Keratinocyte (primary cell): Measurements from ENCODE around the gene BCAR3. TPM values are rescaled to one million over a fixed set of nuclear protein-coding genes. Genes with fewer than 3 reads are reported as not detected.
A peak's percentile ranks its signal among the peaks of the same experiment; 100 is the strongest.

Experiments
- DNase-seq: peaks from one replicate; pipeline ENCODE4 v3.0.0-alpha.2; 2011; ENCODE audit warnings: low read depth, missing footprints, low spot score
- FAIRE-seq: peaks from 2 replicates; lab custom pipeline; 2011; peaks lifted over from hg19 to GRCh38; lab: Jason Lieb, UNC
- H2AFZ ChIP-seq: 2 replicates; pipeline ENCODE4 v1.6.0; 2012; ENCODE audit warnings: low read length, control low read depth, inconsistent platforms; ENCODE audit not compliant: control insufficient read depth
- H3K27ac ChIP-seq: 2 replicates; pipeline ENCODE4 v1.5.1; 2011; ENCODE audit warnings: low read length; ENCODE audit not compliant: control insufficient read depth, insufficient read depth
- H3K27me3 ChIP-seq: 3 replicates; pipeline ENCODE4 v1.6.0; 2011; ENCODE audit warnings: low read length; ENCODE audit not compliant: control insufficient read depth, insufficient read depth; ENCODE audit errors: extremely low read depth
- H3K36me3 ChIP-seq, 2 experiments: 2 replicates in 1 of 2; 3 replicates in 1 of 2; pipeline ENCODE4 v1.5.1; 2011; ENCODE audit warnings: low read length in 2 of 2, mild to moderate bottlenecking in 1 of 2; ENCODE audit not compliant: control insufficient read depth in 2 of 2, insufficient read depth in 2 of 2; ENCODE audit errors: extremely low read depth in 1 of 2
- H3K4me1 ChIP-seq: 3 replicates; pipeline ENCODE4 v1.5.1; 2011; ENCODE audit warnings: low read length; ENCODE audit not compliant: control insufficient read depth, insufficient read depth; ENCODE audit errors: extremely low read depth
- H3K4me2 ChIP-seq: 3 replicates; pipeline ENCODE4 v1.6.0; 2011; ENCODE audit warnings: low read depth, low read length; ENCODE audit not compliant: control insufficient read depth, insufficient read depth; ENCODE audit errors: extremely low read depth
- H3K4me3 ChIP-seq, 3 experiments: fragments of 200-600 bp in 1 of 3; sonication (generic) in 1 of 3; 2 replicates in 2 of 3; 3 replicates in 1 of 3; pipeline ENCODE4 v1.5.1; 2011 to 2016; ENCODE audit warnings: low read length in 3 of 3, mild to moderate bottlenecking in 3 of 3, control low read depth in 2 of 3, inconsistent platforms in 1 of 3, low read depth in 1 of 3, mixed read lengths in 1 of 3, mixed run types in 1 of 3, moderate library complexity in 1 of 3; ENCODE audit not compliant: control insufficient read depth in 2 of 3, insufficient read depth in 2 of 3; ENCODE audit errors: extremely low read depth in 1 of 3
- H3K79me2 ChIP-seq: 2 replicates; pipeline ENCODE4 v1.6.0; 2012; ENCODE audit warnings: low read length; ENCODE audit not compliant: control insufficient read depth, insufficient read depth
- H3K9ac ChIP-seq: 3 replicates; pipeline ENCODE4 v1.6.0; 2011; ENCODE audit warnings: low read length; ENCODE audit not compliant: control insufficient read depth, insufficient read depth; ENCODE audit errors: extremely low read depth
- H3K9me1 ChIP-seq: 3 replicates; pipeline ENCODE4 v1.6.0; 2011; ENCODE audit warnings: low read length; ENCODE audit not compliant: control insufficient read depth, insufficient read depth; ENCODE audit errors: extremely low read depth
- H3K9me3 ChIP-seq: 2 replicates; pipeline ENCODE4 v1.5.1; 2012; ENCODE audit warnings: low read depth, low read length; ENCODE audit not compliant: control insufficient read depth
- H4K20me1 ChIP-seq: 3 replicates; pipeline ENCODE4 v1.6.0; 2011; ENCODE audit warnings: low read length; ENCODE audit not compliant: control insufficient read depth, insufficient read depth; ENCODE audit errors: extremely low read depth
- EZH2 ChIP-seq: IDR thresholded peaks from one replicate; pipeline ENCODE4 v1.6.1; 2012; ENCODE audit warnings: inconsistent platforms, mild to moderate bottlenecking, low read length, moderate library complexity
- dilution Hi-C: fragments of 300-500 bp; cut with MboI; formaldehyde crosslinking; loops from one replicate; pipeline ENCODE4 v1.7.0; 2020; ENCODE audit warnings: low sequenced_read_pairs; ENCODE audit not compliant: extremely low pct_ligation_motif_present
- polyA plus RNA-seq, 5 experiments: library from polyadenylated mRNA; depleted of rRNA in 3 of 5; stranded (reverse) in 3 of 5; stranded (forward) in 1 of 5; unstranded in 1 of 5; fragments of >200 nt; gene quantifications; 1 replicate in 1 of 5; 2 replicates in 3 of 5; 3 replicates in 1 of 5; pipeline versions ENCODE4 v1.2.1 to v1.2.3, GENCODE V29; 2011 to 2012; ENCODE audit warnings: missing spikeins in 2 of 5, low read depth in 1 of 5, low replicate concordance in 1 of 5
- TF ChIP-seq, protein P1 (sequence below), 3 experiments: IDR thresholded peaks in 1 of 3; conservative IDR thresholded peaks in 1 of 3; optimal IDR thresholded peaks in 1 of 3; 2 replicates in 2 of 3; 3 replicates in 1 of 3; pipeline versions ENCODE3 to v1.5.1; 2011; ENCODE audit warnings: low read length in 3 of 3, mild to moderate bottlenecking in 3 of 3, moderate library complexity in 2 of 3, control low read depth in 1 of 3, inconsistent platforms in 1 of 3; ENCODE audit not compliant: insufficient read depth in 2 of 3; ENCODE audit errors: extremely low read depth in 1 of 3

Gene BCAR3
- polyA plus RNA-seq, 1 donor (not counting 4 experiments of a cell fraction or from before 2014, with no cell fraction given), result 77.2 TPM

DNA sequence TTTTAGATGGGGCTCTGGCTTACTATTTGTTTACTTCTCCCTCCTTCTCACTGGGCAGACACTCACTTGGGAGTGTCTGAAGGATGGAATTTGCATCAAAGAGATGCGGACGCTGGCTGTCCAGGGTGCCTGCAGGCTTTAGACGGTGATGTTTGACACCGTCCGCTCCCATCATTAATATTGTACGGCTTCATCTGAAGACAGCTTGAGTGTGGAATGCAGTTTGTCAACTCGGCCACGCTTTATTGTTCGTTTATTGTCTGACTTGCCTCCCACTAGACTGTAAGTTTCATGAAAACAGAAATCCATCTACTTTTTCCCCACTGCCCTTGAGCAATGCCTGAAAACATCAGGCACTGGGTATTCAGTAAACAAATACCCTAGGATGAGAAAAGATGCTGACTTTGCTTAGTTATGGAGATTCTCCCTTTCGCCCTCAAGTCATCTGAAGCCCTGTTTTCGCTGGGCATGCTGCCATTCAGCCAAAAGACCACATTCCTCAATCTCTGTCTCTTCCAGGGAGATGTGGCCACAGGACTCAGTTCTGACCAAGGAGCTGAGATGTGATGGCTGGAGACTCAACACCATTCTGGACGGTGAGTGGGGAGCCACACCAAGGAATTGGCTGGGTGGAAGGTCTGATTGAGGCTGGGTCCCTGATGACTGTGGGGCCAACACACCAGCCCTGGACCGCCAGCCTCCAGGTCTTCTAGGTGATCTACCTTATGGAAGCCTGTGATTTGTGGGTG, 87.6 kb downstream of the BCAR3 start:
- no peak for DNase-seq
- Histone ChIP-seq H3K9ac (no peak overlapping the region), H3K4me2 (no peak overlapping the region), H3K9me3 (no peaks in the 10 kb centered on the region), H4K20me1 (peaks cover 84% of the 10 kb centered on the region), H3K27ac (peak overlapping the region; percentile 39), H3K4me1 (peaks cover 65% of the 10 kb centered on the region), H3K27me3 (no peaks in the 10 kb centered on the region), H3K79me2 (peaks cover 96% of the 10 kb centered on the region), H3K9me1 (peaks cover 33% of the 10 kb centered on the region), H3K4me3 (no peak overlapping the region), H2AFZ (no peak overlapping the region), H3K36me3 (peaks cover 25 to 53% of the 10 kb centered on the region in 2 experiments)
- no peak for TF ChIP-seq EZH2
- TF ChIP-seq, protein P1, sequence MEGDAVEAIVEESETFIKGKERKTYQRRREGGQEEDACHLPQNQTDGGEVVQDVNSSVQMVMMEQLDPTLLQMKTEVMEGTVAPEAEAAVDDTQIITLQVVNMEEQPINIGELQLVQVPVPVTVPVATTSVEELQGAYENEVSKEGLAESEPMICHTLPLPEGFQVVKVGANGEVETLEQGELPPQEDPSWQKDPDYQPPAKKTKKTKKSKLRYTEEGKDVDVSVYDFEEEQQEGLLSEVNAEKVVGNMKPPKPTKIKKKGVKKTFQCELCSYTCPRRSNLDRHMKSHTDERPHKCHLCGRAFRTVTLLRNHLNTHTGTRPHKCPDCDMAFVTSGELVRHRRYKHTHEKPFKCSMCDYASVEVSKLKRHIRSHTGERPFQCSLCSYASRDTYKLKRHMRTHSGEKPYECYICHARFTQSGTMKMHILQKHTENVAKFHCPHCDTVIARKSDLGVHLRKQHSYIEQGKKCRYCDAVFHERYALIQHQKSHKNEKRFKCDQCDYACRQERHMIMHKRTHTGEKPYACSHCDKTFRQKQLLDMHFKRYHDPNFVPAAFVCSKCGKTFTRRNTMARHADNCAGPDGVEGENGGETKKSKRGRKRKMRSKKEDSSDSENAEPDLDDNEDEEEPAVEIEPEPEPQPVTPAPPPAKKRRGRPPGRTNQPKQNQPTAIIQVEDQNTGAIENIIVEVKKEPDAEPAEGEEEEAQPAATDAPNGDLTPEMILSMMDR (optimal IDR thresholded peaks at IDR 0.05 in 1 of 3, IDR thresholded peaks at IDR 0.05 in 1 of 3, conservative IDR thresholded peaks at IDR 0.05 in 1 of 3; ENCODE audit: extremely low read depth in 1 of 3, insufficient read depth in 2 of 3, low read length in 3 of 3), result no peak
- FAIRE-seq, result no peak
- dilution Hi-C loops, result no loop called here

- dilution Hi-C loops, result no loop called here
- H3K79me2 ChIP-seq, result peaks cover 96% of the 10 kb centered on the region
- H3K27ac ChIP-seq, result no peak overlapping the region
- DNase-seq (no peak), FAIRE-seq (no peak)
- peaks cover 26% of the 10 kb centered on the region for H3K9me1 ChIP-seq
- H3K9me3 ChIP-seq, result no peaks in the 10 kb centered on the region
- H3K36me3 ChIP-seq, result peaks cover 40 to 64% of the 10 kb centered on the region in 2 experiments
- no peak for TF ChIP-seq EZH2
- TF ChIP-seq, protein P1 (optimal IDR thresholded peaks at IDR 0.05 in 1 of 3, IDR thresholded peaks at IDR 0.05 in 1 of 3, conservative IDR thresholded peaks at IDR 0.05 in 1 of 3; ENCODE audit: extremely low read depth in 1 of 3, insufficient read depth in 2 of 3, low read length in 3 of 3), result no peak
- no peaks in the 10 kb centered on the region for H3K27me3 ChIP-seq
- H3K9ac ChIP-seq, result no peak overlapping the region
- no peak overlapping the region for H3K4me2 ChIP-seq
- H4K20me1 ChIP-seq, result peaks cover 82% of the 10 kb centered on the region
- peaks cover 50% of the 10 kb centered on the region for H3K4me1 ChIP-seq
- no peak overlapping the region for H2AFZ ChIP-seq
- H3K4me3 ChIP-seq, result no peak overlapping the region
Measured at GRCh38 chr1:93592551-93592949, 89.1 kb downstream of the BCAR3 start.
